Measurements from ENCODE around the gene MYO6.

Gene MYO6

GRCh38 chr6:75759207-75759606 is 10.2 kb downstream of the MYO6 start:
- TF ChIP-seq ZNF8 (CRISPR knock-in tag; IDR thresholded peaks at IDR 0.05): no peak
- TF ChIP-seq ZFP3 (CRISPR knock-in tag; IDR thresholded peaks at IDR 0.05): no peak
- no peak for TF ChIP-seq PATZ1 (CRISPR knock-in tag; IDR thresholded peaks at IDR 0.05; ENCODE audit: borderline replicate concordance)
- TF ChIP-seq CSRNP3 (CRISPR knock-in tag; IDR thresholded peaks at IDR 0.05): no peak
- no peak for TF ChIP-seq TCF4 (CRISPR knock-in tag; IDR thresholded peaks at IDR 0.05; ENCODE audit: borderline replicate concordance)
- TF ChIP-seq BACH2 (CRISPR knock-in tag; IDR thresholded peaks at IDR 0.05; ENCODE audit: borderline replicate concordance): no peak
- no peak for TF ChIP-seq OSR1 (CRISPR knock-in tag; IDR thresholded peaks at IDR 0.05)
- TF ChIP-seq ZFP30 (CRISPR knock-in tag; IDR thresholded peaks at IDR 0.05): no peak
- no peak for TF ChIP-seq TSHZ2 (CRISPR knock-in tag; IDR thresholded peaks at IDR 0.05)
- no peak for TF ChIP-seq CSDC2 (CRISPR knock-in tag; IDR thresholded peaks at IDR 0.05)
- TF ChIP-seq ZNF70 (CRISPR knock-in tag; IDR thresholded peaks at IDR 0.05): no peak
- TF ChIP-seq POU6F1 (CRISPR knock-in tag; IDR thresholded peaks at IDR 0.05; ENCODE audit: borderline replicate concordance, low read depth): no peak
- no peak for TF ChIP-seq SNAI2 (CRISPR knock-in tag; IDR thresholded peaks at IDR 0.05)
- no peak for TF ChIP-seq ARNTL (CRISPR knock-in tag; IDR thresholded peaks at IDR 0.05; ENCODE audit: borderline replicate concordance, low read depth)
- no peak for ATAC-seq

GRCh38 chr6:75760320-75760719 is 11.3 kb downstream of the MYO6 start:
- ATAC-seq: no peak
- TF ChIP-seq ISL1 (CRISPR knock-in tag; IDR thresholded peaks at IDR 0.05): no peak
- TF ChIP-seq ZNF8 (CRISPR knock-in tag; IDR thresholded peaks at IDR 0.05): no peak
- TF ChIP-seq ZFP3 (CRISPR knock-in tag; IDR thresholded peaks at IDR 0.05): no peak
- no peak for TF ChIP-seq ZFP30 (CRISPR knock-in tag; IDR thresholded peaks at IDR 0.05)
- no peak for TF ChIP-seq RARB (CRISPR knock-in tag; IDR thresholded peaks at IDR 0.05)
- TF ChIP-seq ZC3H10 (CRISPR knock-in tag; IDR thresholded peaks at IDR 0.05): no peak

GRCh38 chr6:75761489-75761888 is 12.4 kb downstream of the MYO6 start:
- ATAC-seq: no peak
- TF ChIP-seq ZFP3 (CRISPR knock-in tag; IDR thresholded peaks at IDR 0.05): no peak
- TF ChIP-seq CSRNP3 (CRISPR knock-in tag; IDR thresholded peaks at IDR 0.05): no peak
- no peak for TF ChIP-seq PPARA (CRISPR knock-in tag; IDR thresholded peaks at IDR 0.05; ENCODE audit: borderline replicate concordance)
- TF ChIP-seq GLIS3 (CRISPR knock-in tag; IDR thresholded peaks at IDR 0.05): no peak
- no peak for TF ChIP-seq ZNF70 (CRISPR knock-in tag; IDR thresholded peaks at IDR 0.05)
- TF ChIP-seq SNAI2 (CRISPR knock-in tag; IDR thresholded peaks at IDR 0.05): no peak
- no peak for TF ChIP-seq ISL1 (CRISPR knock-in tag; IDR thresholded peaks at IDR 0.05)
- no peak for TF ChIP-seq TSHZ2 (CRISPR knock-in tag; IDR thresholded peaks at IDR 0.05)
- no peak for TF ChIP-seq BACH2 (CRISPR knock-in tag; IDR thresholded peaks at IDR 0.05; ENCODE audit: borderline replicate concordance)
- TF ChIP-seq ESRRG (CRISPR knock-in tag; IDR thresholded peaks at IDR 0.05): no peak
- no peak for TF ChIP-seq OSR1 (CRISPR knock-in tag; IDR thresholded peaks at IDR 0.05)
- TF ChIP-seq ZNF8 (CRISPR knock-in tag; IDR thresholded peaks at IDR 0.05): no peak
- no peak for TF ChIP-seq POU6F1 (CRISPR knock-in tag; IDR thresholded peaks at IDR 0.05; ENCODE audit: borderline replicate concordance, low read depth)
- no peak for TF ChIP-seq ZC3H10 (CRISPR knock-in tag; IDR thresholded peaks at IDR 0.05)
- TF ChIP-seq CREB5 (CRISPR knock-in tag; IDR thresholded peaks at IDR 0.05; ENCODE audit: low read depth): no peak
- TF ChIP-seq ZNF565 (CRISPR knock-in tag; conservative IDR thresholded peaks at IDR 0.05; ENCODE audit: low read depth): no peak
- TF ChIP-seq ARNTL (CRISPR knock-in tag; IDR thresholded peaks at IDR 0.05; ENCODE audit: borderline replicate concordance, low read depth): no peak
